Naive thymus-derived CD8-positive, alpha-beta T cell (primary cell): ENCODE results near the gene UFC1. TPM values are rescaled to one million over a fixed set of nuclear protein-coding genes. Genes with fewer than 3 reads are reported as not detected.

Source experiments
- ATAC-seq, 2 donors: fragments of 150-1000 bp; cut with Tn5 transposase in 1 of 2; sonication (Bioruptor Pico), chemical (Tn5 transposase) in 1 of 2; 1 replicate in 1 of 2; 2 replicates in 1 of 2; pipeline ENCODE4 v1.10.0; 2021; ENCODE audit warnings: mild to moderate bottlenecking in 2 of 2, moderate library complexity in 2 of 2
- POLR2A ChIA-PET: fragments of 350-600 bp; sonication (Branson Sonifier 250); formaldehyde crosslinking; loops from one replicate; lab custom pipeline; 2021; ENCODE audit warnings: antibody characterized with exemption; lab: Charles Lee
- DNase-seq, 10 donors: peaks; one replicate each; pipeline versions ENCODE4 v3.0.0 to v3.0.0-alpha.2; 2020 to 2022
- H3K27ac Mint-ChIP-seq, 10 donors: one replicate each; pipeline ENCODE4 v1.8.0; 2020 to 2022; ENCODE audit warnings: mild to moderate bottlenecking in 10 of 10, mixed read lengths in 10 of 10, moderate library complexity in 4 of 10, inconsistent platforms in 1 of 10
- H3K27me3 Mint-ChIP-seq, 5 donors: one replicate each; pipeline ENCODE4 v1.8.0; 2021 to 2022; ENCODE audit warnings: mixed read lengths in 5 of 5
- H3K36me3 Mint-ChIP-seq, 3 donors: one replicate each; pipeline ENCODE4 v1.8.0; 2020 to 2022; ENCODE audit warnings: mixed read lengths in 3 of 3, mild to moderate bottlenecking in 2 of 3, inconsistent platforms in 1 of 3
- H3K4me1 Mint-ChIP-seq, 4 donors: one replicate each; pipeline ENCODE4 v1.8.0; 2021 to 2022; ENCODE audit warnings: mixed read lengths in 4 of 4
- H3K4me3 Mint-ChIP-seq, 10 donors: one replicate each; pipeline ENCODE4 v1.8.0; 2020 to 2022; ENCODE audit warnings: mild to moderate bottlenecking in 10 of 10, mixed read lengths in 10 of 10, moderate library complexity in 6 of 10, inconsistent platforms in 1 of 10
- H3K9me3 Mint-ChIP-seq, 9 donors: one replicate each; pipeline ENCODE4 v1.8.0; 2020 to 2022; ENCODE audit warnings: mixed read lengths in 9 of 9, mild to moderate bottlenecking in 3 of 9, inconsistent platforms in 1 of 9, moderate library complexity in 1 of 9
- polyA plus RNA-seq, 3 donors: library from polyadenylated mRNA; unstranded; fragments of 300-500 nt; fragmentation: Illumina TruSeq; gene quantifications; one replicate each; pipeline ENCODE4 v1.2.3, GENCODE V29; 2021
- total RNA-seq, 8 experiments: library from RNA in 2 of 8; stranded (reverse) in 2 of 8; gene quantifications; one replicate each; pipeline ENCODE4 v1.2.3 and lab custom pipeline; 2021 to 2026

Gene UFC1
- total and polyA plus RNA-seq, 5 experiments from 2014 or later = 116 to 158 (median 148) TPM

DNA sequence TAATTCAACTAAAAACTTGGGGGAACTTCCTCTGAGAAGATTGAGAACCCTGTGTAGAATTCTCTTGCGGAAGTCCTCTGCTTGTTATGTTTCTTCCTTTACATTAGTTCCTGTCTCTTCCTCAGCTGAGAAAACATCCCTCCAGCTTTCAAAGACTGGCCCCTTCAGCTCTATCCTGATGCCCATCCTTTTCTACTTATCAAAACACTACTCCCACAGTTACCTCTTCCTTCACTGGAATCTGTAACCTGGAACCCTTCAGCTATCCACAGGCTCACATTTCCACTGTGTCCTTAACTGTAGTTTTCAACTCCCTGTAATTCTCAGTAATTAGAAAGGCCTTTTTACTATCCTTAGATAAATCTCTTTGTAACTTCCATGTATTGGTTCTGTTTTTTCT lies 15.3 kb upstream of the UFC1 start:
- ATAC-seq (no peak), DNase-seq (no peak)
- Mint-ChIP-seq H3K4me1 (peaks cover 7 to 24% (median 17%) of the 10 kb centered on the region in 4 donors), H3K27me3 (no peaks in the 10 kb centered on the region), H3K27ac (peak overlapping the region in 9 of 10 donors; percentile 7 to 87 (median 58)), H3K9me3 (no peaks in the 10 kb centered on the region), H3K36me3 (no peaks in the 10 kb centered on the region), H3K4me3 (peak overlapping the region in 1 of 10 donors; percentile 9)
- POLR2A ChIA-PET = interaction anchor here (1.0 to 1.5 kb wide), 2 partner anchors 9 to 15 kb away, joined by 4 read pairs; partner anchors contain the start of gene UFC1

DNA sequence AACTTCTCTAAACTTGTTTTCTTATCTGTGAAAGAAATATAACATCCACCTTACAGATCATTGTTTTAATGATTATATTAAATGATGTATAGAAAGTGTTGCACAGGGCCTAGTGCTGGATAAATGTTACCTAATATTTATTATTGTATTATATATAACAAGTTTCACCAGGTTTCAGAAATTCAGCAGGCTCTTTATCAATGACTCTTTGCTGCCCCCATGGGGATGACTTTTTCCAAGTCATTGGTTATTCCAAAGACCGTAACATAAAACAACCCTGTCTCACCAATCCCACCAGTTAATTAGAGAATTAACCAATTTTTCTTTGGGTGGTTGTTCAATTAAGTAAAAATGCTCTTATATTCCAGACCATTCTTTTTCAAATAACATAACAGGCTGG lies 14.0 kb upstream of the UFC1 start:
- H3K27me3 Mint-ChIP-seq = no peaks in the 10 kb centered on the region
- H3K27ac Mint-ChIP-seq = no peak overlapping the region
- no peaks in the 10 kb centered on the region for H3K36me3 Mint-ChIP-seq
- no peaks in the 10 kb centered on the region for H3K9me3 Mint-ChIP-seq
- ATAC-seq = peak; percentile 54 to 59
- POLR2A ChIA-PET = interaction anchor here (3.5 kb wide), 1 partner anchor 8 kb away, joined by 14 read pairs; the partner anchor contains the start of gene DEDD
- DNase-seq = peak in 5 of 10 donors; percentile 20 to 53 (median 45)
- H3K4me1 Mint-ChIP-seq = peaks cover 7 to 23% (median 16%) of the 10 kb centered on the region in 4 donors
- H3K4me3 Mint-ChIP-seq = no peak overlapping the region

DNA sequence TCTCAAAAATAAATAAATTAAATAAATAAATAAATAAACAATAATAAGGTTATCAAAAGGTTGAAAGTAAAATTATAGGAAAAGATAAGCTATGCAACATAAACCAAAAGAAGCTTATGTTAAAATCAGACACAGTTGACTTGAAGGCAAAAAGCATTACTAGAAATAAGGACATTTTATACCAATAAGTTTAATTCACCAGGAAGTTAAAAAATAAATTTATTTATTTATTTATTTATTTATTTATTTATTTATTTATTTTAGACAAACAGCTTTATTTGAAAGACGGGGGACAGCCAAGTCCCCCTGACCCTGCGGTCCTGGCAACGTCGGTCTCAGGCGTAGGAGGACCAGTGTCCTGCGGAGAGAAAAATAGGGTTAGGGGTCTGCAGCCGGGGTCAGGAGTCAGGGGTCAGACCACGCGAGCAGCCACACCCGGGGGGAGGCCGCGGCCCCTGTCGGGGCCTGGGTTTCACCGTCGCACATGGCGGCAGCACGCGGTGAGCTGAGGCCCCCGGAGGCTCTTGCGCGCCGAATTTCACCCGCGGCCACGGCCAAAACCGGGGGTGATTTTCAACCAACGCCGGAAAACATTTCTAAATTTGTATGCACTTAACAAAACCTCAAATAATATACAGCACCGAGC lies 12.9 kb upstream of the UFC1 start:
- peaks cover 0 to 17% (median 11%) of the 10 kb centered on the region in 4 donors for H3K4me1 Mint-ChIP-seq
- no peak for DNase-seq
- H3K9me3 Mint-ChIP-seq = no peaks in the 10 kb centered on the region
- ATAC-seq = no peak
- no peaks in the 10 kb centered on the region for H3K27me3 Mint-ChIP-seq
- POLR2A ChIA-PET = interaction anchor here (0.6 to 3.5 kb wide), 4 partner anchors 9 to 825 kb away, joined by 3 to 14 read pairs (median 4); partner anchors contain the start of gene DEDD
- H3K4me3 Mint-ChIP-seq = no peak overlapping the region
- no peak overlapping the region for H3K27ac Mint-ChIP-seq
- no peaks in the 10 kb centered on the region for H3K36me3 Mint-ChIP-seq

DNA sequence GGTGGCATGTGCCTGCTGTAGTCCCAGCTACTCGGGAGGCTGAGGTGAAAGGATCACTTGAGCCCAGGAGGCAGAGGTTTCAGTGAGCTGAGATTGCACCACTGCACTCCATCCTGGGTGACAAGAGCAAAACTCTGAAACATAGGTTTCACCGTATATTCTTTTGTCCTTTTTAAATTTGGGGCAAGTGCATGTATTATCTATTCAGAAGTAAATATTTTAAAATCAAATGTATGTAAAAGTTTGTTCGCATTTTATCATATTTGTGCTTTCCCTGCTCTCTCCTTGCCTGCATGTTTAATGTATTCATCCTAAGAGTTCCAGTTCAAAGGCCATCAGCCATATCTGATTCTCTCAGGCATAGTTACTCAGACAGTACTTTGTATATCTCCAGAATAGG lies 7.9 kb upstream of the UFC1 start:
- ATAC-seq (no peak), DNase-seq (no peak)
- Mint-ChIP-seq H3K9me3 (no peaks in the 10 kb centered on the region), H3K27me3 (no peaks in the 10 kb centered on the region), H3K27ac (no peak overlapping the region), H3K4me1 (no peaks in the 10 kb centered on the region), H3K4me3 (no peak overlapping the region), H3K36me3 (no peaks in the 10 kb centered on the region)
- POLR2A ChIA-PET = interaction anchor here (0.9 to 1.2 kb wide), 2 partner anchors 13 to 25 kb away, joined by 3 to 4 read pairs; no protein-coding TSS in a partner anchor

DNA sequence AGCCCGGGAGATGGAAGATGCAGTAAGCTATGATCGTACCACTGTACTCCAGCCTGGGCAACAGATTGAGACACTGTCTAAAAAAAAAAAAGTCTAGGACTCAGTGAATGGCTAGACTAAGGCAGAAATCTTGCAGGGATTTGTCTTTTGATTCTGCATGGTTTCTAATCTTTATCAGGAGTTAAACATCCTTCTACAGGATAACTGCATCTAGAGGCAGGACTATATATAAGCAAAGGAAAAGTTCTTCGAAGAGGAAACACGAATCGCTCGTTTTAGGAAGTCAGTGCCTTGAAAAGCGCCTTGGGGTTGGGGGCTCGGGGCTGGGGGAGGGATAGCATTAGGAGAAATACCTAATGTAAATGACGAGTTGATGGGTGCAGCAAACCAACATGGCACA lies 602 bp upstream of the UFC1 start:
- no peak for ATAC-seq
- POLR2A ChIA-PET = interaction anchor here (0.6 to 4.2 kb wide), 18 partner anchors 9 to 236 kb away, joined by 3 to 73 read pairs (median 6); partner anchors contain the start of genes ARHGAP30, B4GALT3, DEDD and NDUFS2
- H3K36me3 Mint-ChIP-seq = peaks cover 6 to 17% (median 6%) of the 10 kb centered on the region in 3 donors
- H3K9me3 Mint-ChIP-seq = no peaks in the 10 kb centered on the region
- no peak for DNase-seq
- H3K27me3 Mint-ChIP-seq = peaks cover 0 to 1% (median 0%) of the 10 kb centered on the region in 5 donors
- peak overlapping the region; percentile 70 to 100 (median 98) for H3K4me3 Mint-ChIP-seq
- peak overlapping the region; percentile 90 to 100 (median 100) for H3K27ac Mint-ChIP-seq
- peaks cover 12 to 33% (median 27%) of the 10 kb centered on the region in 4 donors for H3K4me1 Mint-ChIP-seq

DNA sequence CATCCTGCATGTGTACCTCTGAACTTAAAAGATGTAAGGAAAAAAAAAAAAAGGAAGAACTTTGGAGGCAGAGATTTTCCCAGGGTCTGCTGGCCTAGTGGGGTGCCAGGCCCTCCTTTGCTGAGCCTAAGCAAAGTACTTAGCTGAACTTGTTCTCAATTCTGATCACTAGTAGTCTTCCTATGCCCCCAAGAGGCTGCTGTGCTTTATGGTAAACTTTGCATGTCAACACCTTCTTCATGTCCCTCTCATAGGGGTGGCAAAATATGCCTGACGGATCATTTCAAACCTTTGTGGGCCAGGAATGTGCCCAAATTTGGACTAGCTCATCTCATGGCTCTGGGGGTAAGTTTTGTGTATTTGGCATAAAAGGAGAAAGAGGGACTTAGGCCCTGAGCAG lies 4.1 kb downstream of the UFC1 start:
- POLR2A ChIA-PET = interaction anchor here (0.6 to 2.6 kb wide), 6 partner anchors 9 to 375 kb away, joined by 3 to 12 read pairs (median 4); partner anchors contain the start of genes B4GALT3, NIT1, PFDN2 and PPOX
- Mint-ChIP-seq H3K9me3 (no peaks in the 10 kb centered on the region), H3K4me1 (peaks cover 33 to 79% (median 67%) of the 10 kb centered on the region in 4 donors), H3K4me3 (peak overlapping the region in 9 of 10 donors; percentile 3 to 97 (median 93)), H3K27me3 (peaks cover 0 to 1% (median 0%) of the 10 kb centered on the region in 5 donors), H3K27ac (peak overlapping the region in 9 of 10 donors; percentile 89 to 97 (median 96)), H3K36me3 (peaks cover 6 to 31% (median 7%) of the 10 kb centered on the region in 3 donors)
- no peak for DNase-seq
- no peak for ATAC-seq

DNA sequence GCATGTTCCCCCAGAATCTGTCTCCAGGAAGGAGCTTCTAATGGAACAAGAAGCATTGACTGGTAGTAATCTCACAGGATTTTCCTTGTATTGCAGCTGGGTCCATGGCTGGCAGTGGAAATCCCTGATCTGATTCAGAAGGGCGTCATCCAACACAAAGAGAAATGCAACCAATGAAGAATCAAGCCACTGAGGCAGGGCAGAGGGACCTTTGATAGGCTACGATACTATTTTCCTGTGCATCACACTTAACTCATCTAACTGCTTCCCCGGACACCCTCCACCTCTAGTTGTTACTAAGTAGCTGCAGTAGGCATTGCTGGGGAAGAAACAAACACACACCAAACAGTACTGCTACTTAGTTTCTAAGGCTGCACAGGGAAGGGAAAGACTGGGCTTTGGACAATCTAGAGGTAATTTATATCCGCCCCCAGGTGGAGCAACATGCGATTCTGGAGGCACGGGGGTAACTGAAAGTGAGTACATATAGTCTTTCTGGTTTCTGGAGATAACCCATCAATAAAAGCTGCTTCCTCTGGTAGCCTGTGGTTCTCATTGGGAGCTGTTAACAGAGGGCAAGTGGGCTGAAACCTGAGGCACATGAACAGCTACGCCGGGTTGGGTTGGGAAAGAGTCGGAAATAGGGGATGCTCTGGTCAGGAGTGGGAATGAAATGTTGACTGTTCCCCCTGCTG lies 4.7 kb downstream of the UFC1 start:
- peaks cover 0 to 1% (median 0%) of the 10 kb centered on the region in 5 donors for H3K27me3 Mint-ChIP-seq
- H3K9me3 Mint-ChIP-seq = no peaks in the 10 kb centered on the region

DNA sequence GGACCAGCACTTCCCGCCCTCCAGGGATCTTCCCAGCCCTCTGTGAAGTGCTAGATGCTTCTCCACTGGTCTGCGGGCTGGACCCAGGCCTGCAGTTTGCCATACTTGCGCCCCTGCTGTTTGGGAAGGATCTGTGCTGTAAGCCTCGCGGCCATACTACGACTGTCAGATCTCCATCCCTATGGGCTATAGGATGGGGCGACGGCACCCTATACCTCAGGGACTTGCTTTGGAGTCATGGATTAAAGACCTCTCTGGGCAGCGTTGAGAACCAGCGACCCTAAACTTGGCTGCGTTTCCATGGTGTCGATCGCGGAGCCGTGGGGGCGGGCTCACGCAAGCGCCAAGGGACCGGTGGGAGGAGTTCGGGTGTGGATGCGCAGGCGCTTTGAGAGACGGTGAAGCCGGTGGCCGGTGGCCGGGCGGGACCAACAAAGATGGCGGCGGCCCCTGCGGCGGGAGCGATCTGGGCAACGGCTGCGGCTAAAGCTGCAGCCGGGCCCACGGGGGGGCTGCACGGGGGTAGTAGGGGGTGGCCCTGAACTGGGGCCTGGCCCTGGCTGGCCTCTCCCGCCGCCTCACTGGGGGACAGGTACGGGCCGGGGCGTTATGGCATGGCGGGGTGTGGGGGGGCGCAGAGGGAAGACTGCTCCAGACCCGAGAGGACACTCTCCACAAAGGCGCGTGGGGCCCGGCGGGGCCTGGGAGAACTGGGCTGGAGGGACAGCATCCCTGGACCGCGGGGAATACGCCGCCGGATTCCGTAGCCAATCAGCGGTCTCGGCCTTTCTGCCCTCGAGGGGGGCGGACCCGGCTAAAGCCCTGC lies 5.5 kb downstream of the UFC1 start, which contains the start of gene USP21:
TSS of gene USP21 (plus strand) at position 414 of the 826 bp plus-strand sequence. CDS start 1,141 bp downstream, outside the sequence.
- no peaks in the 10 kb centered on the region for H3K27me3 Mint-ChIP-seq
- ATAC-seq = peak; percentile 89 to 90
- POLR2A ChIA-PET = interaction anchor here (0.9 to 2.6 kb wide), 6 partner anchors 9 to 43 kb away, joined by 3 to 12 read pairs (median 4); partner anchors contain the start of genes B4GALT3, NDUFS2, NIT1 and PFDN2
- no peaks in the 10 kb centered on the region for H3K9me3 Mint-ChIP-seq
- peaks cover 0 to 46% (median 14%) of the 10 kb centered on the region in 3 donors for H3K36me3 Mint-ChIP-seq
- peak within 1 kb of the TSS; percentile 89 to 97 (median 96) for H3K27ac Mint-ChIP-seq
- DNase-seq = peak; percentile 85 to 95 (median 91)
- H3K4me3 Mint-ChIP-seq = peak within 1 kb of the TSS; percentile 88 to 97 (median 93)
- H3K4me1 Mint-ChIP-seq = peaks cover 35 to 76% (median 66%) of the 10 kb centered on the region in 4 donors

More for the DNA sequence above, 4.7 kb downstream of the UFC1 start:
- ATAC-seq (no peak), DNase-seq (no peak)
- Mint-ChIP-seq H3K4me1 (peaks cover 38 to 80% (median 68%) of the 10 kb centered on the region in 4 donors), H3K27ac (peak overlapping the region; percentile 89 to 97 (median 96)), H3K36me3 (peaks cover 5 to 37% (median 10%) of the 10 kb centered on the region in 3 donors), H3K4me3 (peak overlapping the region; percentile 88 to 97 (median 93))
- POLR2A ChIA-PET = interaction anchor here (0.6 to 2.6 kb wide), 11 partner anchors 8 to 374 kb away, joined by 3 to 12 read pairs (median 4); partner anchors contain the start of genes B4GALT3, DEDD, NDUFS2 and NIT1

DNA sequence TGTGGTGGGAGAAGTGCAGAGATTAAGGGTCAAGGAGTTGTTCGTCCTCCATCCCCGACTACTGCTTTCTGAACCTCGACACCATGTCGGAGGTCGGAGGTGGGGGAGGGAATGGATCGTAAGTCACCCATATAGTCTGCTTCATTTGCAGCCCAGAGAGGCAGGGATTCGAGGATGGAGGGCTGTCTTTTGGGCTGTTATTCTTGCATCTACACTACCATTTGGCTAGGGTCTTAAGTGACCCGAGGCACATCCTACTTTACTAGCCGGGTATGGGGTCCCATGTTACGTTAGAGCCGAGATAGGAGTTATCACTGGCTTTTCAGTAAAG lies 6.1 kb downstream of the UFC1 start:
- H3K4me3 Mint-ChIP-seq = peak overlapping the region; percentile 88 to 97 (median 93)
- peaks cover 0 to 51% (median 15%) of the 10 kb centered on the region in 3 donors for H3K36me3 Mint-ChIP-seq
- no peaks in the 10 kb centered on the region for H3K27me3 Mint-ChIP-seq
- ATAC-seq (no peak), DNase-seq (no peak)
- POLR2A ChIA-PET = interaction anchor here (1.3 to 2.5 kb wide), 3 partner anchors 22 to 42 kb away, joined by 4 to 15 read pairs (median 5); partner anchors contain the start of gene NDUFS2
- peaks cover 34 to 73% (median 66%) of the 10 kb centered on the region in 4 donors for H3K4me1 Mint-ChIP-seq
- no peaks in the 10 kb centered on the region for H3K9me3 Mint-ChIP-seq
- H3K27ac Mint-ChIP-seq = peak overlapping the region; percentile 74 to 97 (median 96)

DNA sequence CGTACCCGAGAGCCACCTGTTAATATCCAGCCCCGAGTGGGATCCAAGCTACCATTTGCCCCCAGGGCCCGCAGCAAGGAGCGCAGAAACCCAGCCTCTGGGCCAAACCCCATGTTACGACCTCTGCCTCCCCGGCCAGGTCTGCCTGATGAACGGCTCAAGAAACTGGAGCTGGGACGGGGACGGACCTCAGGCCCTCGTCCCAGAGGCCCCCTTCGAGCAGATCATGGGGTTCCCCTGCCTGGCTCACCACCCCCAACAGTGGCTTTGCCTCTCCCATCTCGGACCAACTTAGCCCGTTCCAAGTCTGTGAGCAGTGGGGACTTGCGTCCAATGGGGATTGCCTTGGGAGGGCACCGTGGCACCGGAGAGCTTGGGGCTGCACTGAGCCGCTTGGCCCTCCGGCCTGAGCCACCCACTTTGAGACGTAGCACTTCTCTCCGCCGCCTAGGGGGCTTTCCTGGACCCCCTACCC lies 6.9 kb downstream of the UFC1 start:
- POLR2A ChIA-PET = interaction anchor here (1.1 to 2.6 kb wide), 5 partner anchors 7 to 57 kb away, joined by 3 to 15 read pairs (median 8); partner anchors contain the start of genes B4GALT3, NDUFS2 and UFC1
- Mint-ChIP-seq H3K36me3 (peaks cover 0 to 48% (median 15%) of the 10 kb centered on the region in 3 donors), H3K27ac (peak overlapping the region in 7 of 10 donors; percentile 60 to 97 (median 84)), H3K27me3 (no peaks in the 10 kb centered on the region), H3K4me1 (peaks cover 27 to 73% (median 64%) of the 10 kb centered on the region in 4 donors), H3K9me3 (no peaks in the 10 kb centered on the region), H3K4me3 (peak overlapping the region; percentile 50 to 97 (median 93))
- DNase-seq (no peak), ATAC-seq (no peak)

DNA sequence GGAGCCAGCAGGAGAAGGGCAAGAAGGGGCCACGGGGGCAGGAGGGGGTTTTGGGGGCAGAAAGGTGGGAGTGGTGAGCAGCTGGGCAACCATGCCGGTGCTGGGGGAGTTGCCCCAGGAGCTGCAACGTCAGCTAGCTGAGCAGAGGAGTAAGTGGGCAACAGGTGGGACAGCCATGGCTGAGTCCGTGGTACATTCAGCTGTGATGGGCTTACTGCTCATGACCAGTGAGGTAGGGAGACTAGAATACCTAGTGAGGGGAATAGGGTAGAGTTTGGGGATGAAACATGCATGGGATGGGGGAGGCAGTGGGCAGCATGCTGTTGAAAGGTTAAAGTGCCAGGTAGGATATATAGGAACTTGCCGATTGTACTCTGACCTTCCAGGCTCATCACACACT lies 7.9 kb downstream of the UFC1 start:
- H3K27me3 Mint-ChIP-seq = no peaks in the 10 kb centered on the region
- peaks cover 27 to 81% (median 70%) of the 10 kb centered on the region in 4 donors for H3K4me1 Mint-ChIP-seq
- peaks cover 0 to 48% (median 15%) of the 10 kb centered on the region in 3 donors for H3K36me3 Mint-ChIP-seq
- H3K27ac Mint-ChIP-seq = peak overlapping the region in 8 of 10 donors; percentile 14 to 97 (median 64)
- peak overlapping the region in 5 of 10 donors; percentile 12 to 93 (median 63) for H3K4me3 Mint-ChIP-seq
- H3K9me3 Mint-ChIP-seq = no peaks in the 10 kb centered on the region
- DNase-seq (no peak), ATAC-seq (no peak)
- POLR2A ChIA-PET = interaction anchor here (0.7 to 2.6 kb wide), 10 partner anchors 8 to 56 kb away, joined by 3 to 15 read pairs (median 3); partner anchors contain the start of genes B4GALT3 and UFC1
